Stimulated activated CD4-positive, alpha-beta T cell treated with anti-CD3 and anti-CD28 coated beads, Interleukin-1b, Interleukin-23, amount 100 ng/mL, for 1 hour (primary cell): Measurements from ENCODE around the gene FNBP1.

Experiments used
- DNase-seq, 2 donors: peaks; one replicate each; pipeline ENCODE4 v3.0.0-alpha.2; 2020; ENCODE audit warnings: low read depth in 2 of 2

FNBP1 gene

GRCh38 chr9:129875181-129875611 lies 167.8 kb downstream of the FNBP1 start:
- DNase-seq: no peak

- DNase-seq: no peak
Measured at GRCh38 chr9:129874261-129875101, 168.5 kb downstream of the FNBP1 start.

GRCh38 chr9:129873563-129874190 lies 169.3 kb downstream of the FNBP1 start:
- no peak for DNase-seq

- DNase-seq: no peak
Measured at GRCh38 chr9:129871046-129871445, 171.9 kb downstream of the FNBP1 start.

- DNase-seq: no peak
Measured at GRCh38 chr9:129869585-129870501, 173.1 kb downstream of the FNBP1 start.

- peak in 1 of 2 donors; percentile 81 for DNase-seq
Measured at GRCh38 chr9:129868872-129869486, 174.0 kb downstream of the FNBP1 start.

GRCh38 chr9:129868023-129868871 lies 174.7 kb downstream of the FNBP1 start:
- no peak for DNase-seq

GRCh38 chr9:129867136-129868022 lies 175.6 kb downstream of the FNBP1 start:
- DNase-seq: no peak

GRCh38 chr9:129866394-129867135 lies 176.4 kb downstream of the FNBP1 start:
- no peak for DNase-seq

- no peak for DNase-seq
Measured at GRCh38 chr9:129865668-129866320, 177.2 kb downstream of the FNBP1 start.

GRCh38 chr9:129864991-129865647 lies 177.9 kb downstream of the FNBP1 start:
- no peak for DNase-seq

GRCh38 chr9:129863059-129863690 lies 179.8 kb downstream of the FNBP1 start:
- DNase-seq: peak in 1 of 2 donors; percentile 38

GRCh38 chr9:129861447-129861827 lies 181.6 kb downstream of the FNBP1 start:
- no peak for DNase-seq

GRCh38 chr9:129860653-129861446 lies 182.1 kb downstream of the FNBP1 start:
- DNase-seq: no peak

GRCh38 chr9:129858167-129858962 lies 184.6 kb downstream of the FNBP1 start:
- DNase-seq: no peak

GRCh38 chr9:129857207-129857606 lies 185.8 kb downstream of the FNBP1 start:
- DNase-seq: no peak
